WERI-Rb-1 (cell line): ENCODE measurements around the gene RPS14.

Source experiments
- DNase-seq: peaks from one replicate; pipeline ENCODE4 v3.0.0-alpha.2; 2020
- H3K27ac ChIP-seq: fragments of 250-450 bp; sonication (Bioruptor Pico); 2 replicates; pipeline ENCODE4 v1.5.1; 2020; ENCODE audit warnings: mild to moderate bottlenecking, moderate library complexity
- H3K27me3 ChIP-seq: fragments of 250-450 bp; sonication (Bioruptor Pico); 2 replicates; pipeline ENCODE4 v1.5.1; 2021; ENCODE audit warnings: mild to moderate bottlenecking, low read depth, moderate library complexity; ENCODE audit not compliant: insufficient read depth, severe bottlenecking
- H3K36me3 ChIP-seq: fragments of 250-450 bp; sonication (Bioruptor Pico); 2 replicates; pipeline ENCODE4 v1.5.1; 2020; ENCODE audit warnings: mild to moderate bottlenecking, moderate library complexity
- H3K4me3 ChIP-seq: 2 replicates; pipeline ENCODE4 v1.5.1; 2011; ENCODE audit warnings: low read depth, mild to moderate bottlenecking, control low read depth, low read length
- H3K9me3 ChIP-seq: fragments of 250-450 bp; sonication (Bioruptor Pico); 2 replicates; pipeline ENCODE4 v1.5.1; 2021; ENCODE audit warnings: mild to moderate bottlenecking, moderate library complexity; ENCODE audit not compliant: severe bottlenecking
- CTCF ChIP-seq: IDR thresholded peaks from 2 replicates; pipeline ENCODE4 v1.5.1; 2011; ENCODE audit warnings: low read depth, mild to moderate bottlenecking, control low read depth, inconsistent platforms, low read length

The RPS14 gene

GRCh38 chr5:150461231-150461630, 11.7 kb upstream of the RPS14 start:
- no peak for TF ChIP-seq CTCF
- Histone ChIP-seq H3K4me3 (no peak overlapping the region), H3K27me3 (no peaks in the 10 kb centered on the region), H3K9me3 (no peaks in the 10 kb centered on the region), H3K36me3 (no peaks in the 10 kb centered on the region), H3K27ac (peak overlapping the region; percentile 92)
- DNase-seq = peak; percentile 93

- no peak overlapping the region for H3K4me3 ChIP-seq
- no peaks in the 10 kb centered on the region for H3K36me3 ChIP-seq
Observed at GRCh38 chr5:150460781-150461180, 11.2 kb upstream of the RPS14 start.

GRCh38 chr5:150458802-150459557, 9.4 kb upstream of the RPS14 start:
- Histone ChIP-seq H3K27ac (peak overlapping the region; percentile 92), H3K9me3 (no peaks in the 10 kb centered on the region), H3K27me3 (no peaks in the 10 kb centered on the region), H3K4me3 (no peak overlapping the region), H3K36me3 (no peaks in the 10 kb centered on the region)
- peak; percentile 83 for TF ChIP-seq CTCF
- peak; percentile 87 for DNase-seq

More at GRCh38 chr5:150460781-150461180, 11.2 kb upstream of the RPS14 start:
- no peak for TF ChIP-seq CTCF
- no peak for DNase-seq
- Histone ChIP-seq H3K27me3 (no peaks in the 10 kb centered on the region), H3K27ac (peak overlapping the region; percentile 92), H3K9me3 (no peaks in the 10 kb centered on the region)

- H3K9me3 ChIP-seq = peaks cover 2% of the 10 kb centered on the region
- no peak for DNase-seq
- no peak for TF ChIP-seq CTCF
- no peaks in the 10 kb centered on the region for H3K27me3 ChIP-seq
- H3K36me3 ChIP-seq = no peaks in the 10 kb centered on the region
- no peak overlapping the region for H3K27ac ChIP-seq
- H3K4me3 ChIP-seq = no peak overlapping the region
Observed at GRCh38 chr5:150457562-150458240, 8.2 kb upstream of the RPS14 start.

GRCh38 chr5:150457121-150457520, 7.6 kb upstream of the RPS14 start:
- DNase-seq = no peak
- peaks cover 2% of the 10 kb centered on the region for H3K9me3 ChIP-seq
- no peaks in the 10 kb centered on the region for H3K36me3 ChIP-seq
- no peak for TF ChIP-seq CTCF
- no peaks in the 10 kb centered on the region for H3K27me3 ChIP-seq
- H3K4me3 ChIP-seq = no peak overlapping the region
- no peak overlapping the region for H3K27ac ChIP-seq
